Fibroblast of skin of scalp (primary cell): ENCODE measurements around the gene KLHDC8A.
A peak's percentile ranks its signal among the peaks of the same experiment; 100 is the strongest.
"Not testable (repeated sequence)": the region's sequence is repeated elsewhere in the genome, so short reads cannot be mapped to it uniquely, and the experiment has no call there.

Source experiments
- DNase-seq: peaks from one replicate; pipeline ENCODE4 v3.0.0-alpha.2; 2013

KLHDC8A gene

DNA sequence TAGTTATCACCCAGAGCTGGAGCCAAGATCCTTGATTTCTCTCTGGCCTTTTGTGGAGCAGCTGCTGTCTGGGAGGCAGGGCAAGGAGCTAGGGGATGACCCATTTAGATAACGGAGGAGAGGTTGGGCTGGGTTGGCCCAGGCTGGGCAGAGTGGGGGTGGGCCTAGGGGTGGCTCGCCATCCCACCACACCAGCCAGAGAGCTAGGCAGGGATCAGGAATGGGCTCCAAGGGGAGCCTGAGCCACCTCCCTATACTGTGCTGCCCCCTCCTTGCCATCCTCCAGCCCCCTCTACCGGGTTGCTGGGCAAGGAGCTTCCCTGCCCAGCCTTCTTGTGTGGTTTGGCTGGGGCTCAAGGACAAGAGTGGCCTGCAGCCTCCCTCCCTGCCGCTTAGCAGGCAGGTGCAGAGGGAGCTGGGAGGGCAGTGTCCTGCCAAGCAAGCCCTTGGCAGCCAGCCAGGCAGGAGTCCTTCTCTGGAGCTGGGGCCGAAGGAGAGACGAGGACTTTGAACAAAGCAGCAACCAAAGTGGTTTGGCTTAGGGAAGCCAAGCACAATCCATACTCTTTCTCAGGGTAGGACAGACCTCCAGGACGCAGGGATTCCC is 39.3 kb downstream of the KLHDC8A start:
- DNase-seq, result no peak

- no peak for DNase-seq
These were observed 40.6 kb downstream of the KLHDC8A start for GRCh38 chr1:205316161-205316566.

DNA sequence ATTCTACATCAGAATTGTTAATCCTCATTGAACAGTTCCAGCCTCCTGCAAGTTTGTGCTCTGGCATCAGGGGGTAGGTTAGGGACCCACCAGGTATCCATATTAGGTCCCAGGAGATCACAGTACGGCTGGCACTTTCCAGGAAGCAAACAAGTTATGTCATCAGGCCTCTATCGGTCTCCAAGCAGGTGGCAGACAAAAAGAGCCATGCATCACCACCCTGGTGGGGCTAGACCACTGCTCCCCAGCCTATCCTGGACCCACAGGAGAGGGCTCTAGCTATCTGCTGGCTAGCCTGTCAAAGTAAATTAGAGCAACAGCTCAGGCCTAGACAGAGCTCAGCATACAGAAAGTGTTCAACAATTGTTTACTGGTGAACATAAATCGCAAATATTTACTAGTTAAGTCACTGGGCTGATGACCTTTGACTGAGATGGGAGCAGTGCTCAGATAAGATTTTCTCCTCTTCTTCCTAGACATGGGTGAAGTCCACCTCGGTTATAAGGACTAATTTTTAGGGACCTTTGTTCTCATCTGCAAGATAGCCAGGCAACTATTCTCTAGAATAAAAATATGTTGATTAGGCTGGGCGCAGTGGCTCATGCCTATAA is 41.6 kb downstream of the KLHDC8A start:
- DNase-seq, result no peak

DNA sequence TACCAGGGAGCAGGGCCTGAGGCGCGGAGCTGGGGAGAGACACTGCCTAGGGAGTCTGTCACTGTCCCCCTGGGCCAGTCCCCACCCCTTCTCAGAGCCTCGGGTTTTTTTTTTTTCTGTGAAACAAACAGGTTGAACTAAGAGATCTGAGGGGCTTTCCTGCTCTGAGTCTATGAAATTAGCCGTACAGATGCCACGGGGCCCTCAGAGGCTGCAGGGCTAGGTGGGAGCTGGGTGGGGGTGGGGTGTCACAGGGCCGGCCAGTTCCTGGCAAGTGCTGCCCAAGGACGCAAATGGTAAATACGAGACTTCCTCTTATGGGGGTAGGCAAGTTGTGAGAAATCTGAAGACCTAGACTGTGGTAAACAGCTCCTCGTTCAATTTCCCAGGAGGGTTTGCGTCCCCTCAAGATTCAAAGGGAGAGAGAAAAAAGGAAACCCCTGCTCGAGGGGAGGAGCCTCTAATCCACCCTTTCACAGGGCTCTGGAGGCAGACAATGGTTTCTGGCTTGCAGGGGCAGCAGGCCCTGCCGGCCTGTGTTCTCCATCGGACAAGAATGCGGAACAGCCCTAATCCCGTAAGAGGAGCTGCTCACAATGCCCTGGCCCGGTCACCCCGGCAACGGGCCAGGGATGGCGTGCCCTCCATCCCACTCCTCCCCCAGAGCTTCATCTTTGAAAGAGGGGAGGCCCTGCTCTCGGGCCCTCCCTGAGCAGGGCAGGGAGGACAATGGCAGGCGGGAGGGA is 43.0 kb downstream of the KLHDC8A start:
- DNase-seq, result peak; percentile 85

GRCh38 chr1:205312866-205313562 is 43.7 kb downstream of the KLHDC8A start:
- DNase-seq, result no peak

DNA sequence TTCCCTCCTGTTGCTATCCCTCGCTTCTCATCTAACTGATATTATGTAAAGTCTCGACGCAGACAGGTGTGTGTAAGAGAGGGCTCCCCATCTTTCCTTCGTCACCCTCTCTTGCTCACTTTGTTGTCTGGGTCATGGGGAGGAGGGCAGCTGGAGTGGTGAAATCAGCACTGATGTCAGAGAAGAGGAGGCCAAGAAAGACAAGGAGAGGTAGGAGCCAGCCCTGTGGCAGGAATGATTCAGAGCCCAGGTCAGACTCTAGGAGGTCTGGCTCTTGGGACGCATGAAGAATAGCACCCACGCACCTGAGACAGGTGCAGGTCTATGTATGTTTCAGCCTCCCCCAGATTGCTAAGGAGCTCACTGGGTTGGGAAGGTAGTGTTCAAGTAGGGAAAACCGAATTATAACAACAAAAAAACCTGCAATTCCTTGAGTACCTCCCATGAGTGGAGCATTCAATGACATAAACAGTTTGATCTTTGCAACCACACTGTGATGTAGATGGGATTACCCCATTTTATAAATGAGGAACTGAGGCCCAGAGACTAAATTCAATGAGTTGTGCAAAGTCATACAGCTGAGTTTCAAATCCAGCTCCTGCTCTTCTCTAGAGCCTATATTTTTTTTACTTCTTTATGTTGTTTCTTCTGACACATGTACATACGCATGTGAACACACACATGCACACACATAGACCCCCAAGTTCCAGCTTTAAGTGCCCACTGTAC is 45.6 kb downstream of the KLHDC8A start:
- no peak for DNase-seq

DNA sequence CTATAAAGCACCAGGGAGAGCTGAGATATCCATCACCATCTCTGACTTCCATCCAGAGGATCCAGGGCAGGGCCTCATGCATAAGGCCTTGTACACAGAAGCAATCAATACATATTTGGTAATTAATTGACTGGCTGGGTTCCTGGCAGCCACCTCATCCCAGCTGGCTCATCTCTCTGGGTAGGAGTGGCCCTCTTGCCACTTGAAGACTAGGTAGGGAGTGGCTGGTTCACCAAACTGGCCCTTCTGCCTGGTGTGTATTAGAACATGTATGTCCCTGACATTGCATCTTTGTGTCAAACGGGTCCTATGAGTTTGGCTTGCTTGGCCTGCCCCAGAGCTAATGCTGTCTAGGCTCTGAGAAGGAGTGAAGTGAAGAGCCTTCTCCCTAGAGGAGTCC is 47.0 kb downstream of the KLHDC8A start:
- DNase-seq, result no peak

- no peak for DNase-seq
These were observed 49.7 kb downstream of the KLHDC8A start for GRCh38 chr1:205306929-205307566.

DNA sequence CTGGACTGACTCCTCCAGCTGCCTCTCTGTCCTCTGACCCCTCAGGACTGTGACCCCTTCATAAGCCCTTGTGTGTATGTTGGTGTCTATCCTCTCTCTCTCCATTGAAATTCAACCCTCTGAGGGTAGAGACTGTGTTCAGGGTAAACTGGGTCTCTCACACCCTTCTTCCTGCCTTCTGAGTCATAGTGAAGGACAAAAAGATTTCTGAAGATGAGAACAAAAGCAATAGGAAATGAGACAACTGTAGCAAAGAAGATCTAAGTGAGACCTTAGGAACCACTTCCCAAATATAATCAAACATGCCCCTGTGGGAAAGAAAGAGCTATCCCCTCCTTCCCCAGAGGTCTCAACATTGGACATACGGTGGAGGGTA is 52.0 kb downstream of the KLHDC8A start:
- no peak for DNase-seq

DNA sequence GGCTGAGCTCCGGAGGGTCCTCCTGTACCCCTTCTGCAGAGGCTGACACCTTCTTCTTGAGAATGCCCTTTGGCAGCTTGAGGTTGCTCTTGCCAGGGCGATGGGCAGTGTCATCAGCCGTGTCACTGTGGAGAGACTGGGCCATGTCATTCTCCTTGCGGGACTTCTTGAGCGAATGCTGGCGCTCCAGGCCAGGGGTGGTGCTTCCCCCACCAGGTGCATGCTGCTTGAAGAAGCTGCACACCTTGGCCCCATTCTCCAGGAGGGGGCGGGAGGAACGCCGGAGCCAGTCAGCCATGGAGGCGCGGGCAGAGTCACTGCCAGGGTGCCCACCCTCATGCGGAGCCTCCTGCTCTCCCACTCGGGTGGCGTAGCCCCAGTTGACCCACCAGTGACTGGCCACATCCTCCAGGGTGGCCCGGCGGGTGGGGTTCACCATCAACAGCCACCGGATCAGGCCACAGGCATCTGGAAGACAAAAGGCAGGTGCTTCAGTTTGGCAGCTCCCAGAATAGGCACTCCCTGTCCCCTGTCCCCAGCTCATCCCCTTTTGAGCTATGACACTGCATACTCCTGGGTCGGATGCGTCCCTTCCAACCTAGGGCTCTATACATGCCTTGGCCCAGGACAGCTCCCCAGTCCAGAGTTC is 52.6 kb downstream of the KLHDC8A start:
- no peak for DNase-seq

GRCh38 chr1:205303247-205303888 is 53.4 kb downstream of the KLHDC8A start:
- DNase-seq, result no peak

DNA sequence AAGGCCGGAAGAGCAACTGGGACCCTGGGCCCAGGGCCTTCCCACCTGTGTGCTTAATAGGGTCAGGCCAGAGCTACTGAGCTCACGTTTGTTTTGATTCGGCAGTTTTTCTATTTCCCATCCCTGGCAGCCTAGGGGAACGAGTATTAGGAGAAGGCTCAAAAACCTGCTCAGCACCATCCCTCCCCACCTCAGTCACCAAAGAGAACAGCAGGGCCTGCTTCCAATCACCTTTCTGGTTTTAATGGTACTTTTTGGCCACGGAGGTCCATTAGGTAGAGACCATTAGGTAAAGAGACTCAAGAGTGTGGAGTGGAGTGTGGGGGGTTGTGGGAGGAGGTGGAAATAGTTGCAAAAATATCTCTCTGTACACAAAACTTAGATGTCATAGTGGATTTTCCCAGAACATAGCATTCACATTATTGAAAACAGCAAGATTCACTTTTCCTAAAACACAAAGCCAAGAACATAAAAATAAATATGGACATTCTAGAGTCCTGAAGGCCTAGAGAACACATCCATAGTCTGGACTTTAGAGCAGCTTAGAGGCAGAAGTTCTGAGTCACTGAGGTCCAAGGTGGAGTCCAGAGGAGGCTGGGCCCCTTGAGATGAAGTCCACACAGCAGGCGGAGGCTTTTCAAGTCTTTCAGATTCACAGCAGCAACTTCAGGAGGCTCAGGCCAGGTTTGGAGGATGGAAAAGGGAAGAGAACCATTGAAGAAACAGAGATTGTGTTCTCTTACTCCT is 54.7 kb downstream of the KLHDC8A start:
- peak; percentile 52 for DNase-seq

GRCh38 chr1:205301205-205301821 is 55.4 kb downstream of the KLHDC8A start:
- peak; percentile 99 for DNase-seq

DNA sequence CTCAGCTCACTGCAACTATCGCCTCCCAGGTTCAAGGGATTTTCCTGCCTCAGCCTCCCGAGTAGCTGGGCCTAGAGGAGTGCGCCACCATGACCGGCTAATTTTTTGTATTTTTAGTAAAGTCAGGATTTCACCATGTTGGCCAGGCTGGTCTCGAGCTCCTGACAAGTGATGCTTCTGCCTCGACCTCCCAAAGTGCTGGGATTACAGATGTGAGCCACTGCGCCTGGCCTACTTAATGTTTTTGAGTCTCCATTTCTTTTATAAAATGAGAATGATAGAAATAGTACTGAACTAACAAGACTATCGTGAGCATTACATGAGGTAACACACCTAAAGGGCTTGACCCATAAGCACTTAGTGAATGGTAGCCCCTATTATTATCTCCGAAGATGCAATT is 56.6 kb downstream of the KLHDC8A start:
- no peak for DNase-seq

DNA sequence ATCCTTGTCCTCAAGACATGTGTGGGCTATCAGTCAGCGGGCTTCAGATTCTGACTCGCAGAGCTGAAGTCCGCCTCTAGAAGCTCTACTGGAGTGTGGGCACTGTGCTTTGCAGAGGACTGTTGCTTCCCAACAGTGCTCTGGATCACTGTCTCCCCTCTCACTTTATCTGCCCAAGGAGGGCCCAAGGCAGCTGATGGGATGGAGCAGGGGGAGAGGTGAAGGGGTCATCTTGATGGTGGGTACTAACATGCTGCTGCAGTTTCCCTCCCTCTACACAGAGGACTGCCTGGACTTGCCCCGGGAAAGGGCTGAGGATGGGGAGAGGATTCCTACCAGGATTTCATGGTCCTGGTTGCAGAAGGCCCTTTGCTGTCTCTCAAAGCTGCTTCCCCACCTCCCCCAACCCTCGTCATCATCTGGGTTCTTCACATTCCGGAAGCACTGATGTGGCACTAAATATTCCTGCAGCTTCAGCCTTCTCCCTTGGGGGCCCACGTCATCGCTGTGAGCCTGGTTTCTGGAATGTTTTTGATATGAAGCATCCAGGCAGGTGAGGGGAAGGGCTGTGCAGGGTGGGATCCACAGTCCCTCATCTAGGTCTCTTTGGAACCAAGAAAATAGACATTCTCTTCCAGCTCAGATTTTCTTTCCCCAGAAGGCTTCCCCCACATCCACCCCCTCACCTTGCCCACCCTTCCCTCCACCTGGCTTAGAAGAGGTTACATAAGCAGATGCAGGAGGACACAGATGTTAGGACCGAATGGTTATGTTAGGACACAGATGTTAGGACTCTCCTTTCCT is 58.3 kb downstream of the KLHDC8A start:
- peak; percentile 99 for DNase-seq

- not testable (repeated sequence) for DNase-seq
These were observed 59.1 kb downstream of the KLHDC8A start for GRCh38 chr1:205297546-205298177.

- no peak for DNase-seq
These were observed 60.6 kb downstream of the KLHDC8A start for GRCh38 chr1:205296154-205296553.

GRCh38 chr1:205294934-205295333 is 61.8 kb downstream of the KLHDC8A start:
- DNase-seq, result no peak
